Tibial artery (tissue), 4 donors: ENCODE results near the gene ACTA2.

Source experiments
- DNase-seq, 2 donors: peaks; one replicate each; pipeline ENCODE4 v3.0.0-alpha.2; 2019
- H3K27ac ChIP-seq, 2 donors: fragments of 200-600 bp; sonication (generic) in 1 of 2; 1 replicate in 1 of 2; 2 replicates in 1 of 2; pipeline ENCODE4 v1.5.1; 2018 to 2019; ENCODE audit warnings: mild to moderate bottlenecking in 1 of 2
- H3K27me3 ChIP-seq, 2 donors: fragments of 200-600 bp; sonication (generic) in 1 of 2; one replicate each; pipeline versions ENCODE4 v1.5.1 to v1.6.0; 2016 to 2019
- H3K36me3 ChIP-seq, 3 donors: fragments of 200-600 bp; sonication (generic) in 2 of 3; one replicate each; pipeline ENCODE4 v1.5.1; 2016 to 2019; ENCODE audit warnings: mild to moderate bottlenecking in 2 of 3
- H3K4me1 ChIP-seq, 4 donors: fragments of 200-600 bp; sonication (generic) in 2 of 4; 1 replicate in 3 of 4; 2 replicates in 1 of 4; pipeline ENCODE4 v1.5.1; 2016 to 2019
- H3K4me3 ChIP-seq, 2 donors: fragments of 200-600 bp; sonication (generic) in 1 of 2; 1 replicate in 1 of 2; 2 replicates in 1 of 2; pipeline ENCODE4 v1.5.1; 2018 to 2019; ENCODE audit warnings: mild to moderate bottlenecking in 2 of 2
- H3K9me3 ChIP-seq, 3 donors: fragments of 200-600 bp; sonication (generic) in 1 of 3; one replicate each; pipeline ENCODE4 v1.5.1; 2016 to 2019
- CTCF ChIP-seq, 2 experiments: fragments of 200-600 bp in 1 of 2; fragments of 450-650 bp in 1 of 2; IDR thresholded peaks; one replicate each; pipeline ENCODE4 v1.5.1; 2017 to 2019; ENCODE audit warnings: antibody characterized with exemption in 2 of 2, mild to moderate bottlenecking in 1 of 2, moderate library complexity in 1 of 2
- intact Hi-C: fragments of 100-400 bp; cut with DNase I; formaldehyde crosslinking; loops from one replicate; pipeline ENCODE4 v1.15.0; 2023; ENCODE audit warnings: low total_unique reads

The ACTA2 gene

GRCh38 chr10:88952647-88953111 lies at the start of gene ACTA2:
TSS of gene ACTA2 (minus strand) at chr10:88952773. CDS start at chr10:88948930, 3,843 bp downstream.
- H3K36me3 ChIP-seq, result peaks cover 13 to 34% (median 34%) of the 10 kb centered on the region in 3 donors
- peak; percentile 86 to 94 for DNase-seq
- H3K4me1 ChIP-seq, result peaks cover 0 to 42% (median 12%) of the 10 kb centered on the region in 4 donors
- H3K27me3 ChIP-seq, result no peaks in the 10 kb centered on the region
- intact Hi-C loops, result no loop called here
- peak within 1 kb of the TSS; percentile 68 to 72 for H3K4me3 ChIP-seq
- peak within 1 kb of the TSS; percentile 88 to 89 for H3K27ac ChIP-seq
- no peaks in the 10 kb centered on the region for H3K9me3 ChIP-seq
- TF ChIP-seq CTCF (IDR thresholded peaks at IDR 0.05), result no peak

- TF ChIP-seq CTCF (IDR thresholded peaks at IDR 0.05), result no peak
- no peak for DNase-seq
- no peaks in the 10 kb centered on the region for H3K27me3 ChIP-seq
- H3K27ac ChIP-seq, result peak overlapping the region; percentile 71 to 92
- peaks cover 9 to 16% (median 10%) of the 10 kb centered on the region in 3 donors for H3K36me3 ChIP-seq
- peak overlapping the region in 1 of 2 donors; percentile 22 for H3K4me3 ChIP-seq
- intact Hi-C loops, result no loop called here
- peaks cover 0 to 63% (median 13%) of the 10 kb centered on the region in 4 donors for H3K4me1 ChIP-seq
- no peaks in the 10 kb centered on the region for H3K9me3 ChIP-seq
Observed at GRCh38 chr10:89001729-89002072, 49.1 kb upstream of the ACTA2 start.

DNA sequence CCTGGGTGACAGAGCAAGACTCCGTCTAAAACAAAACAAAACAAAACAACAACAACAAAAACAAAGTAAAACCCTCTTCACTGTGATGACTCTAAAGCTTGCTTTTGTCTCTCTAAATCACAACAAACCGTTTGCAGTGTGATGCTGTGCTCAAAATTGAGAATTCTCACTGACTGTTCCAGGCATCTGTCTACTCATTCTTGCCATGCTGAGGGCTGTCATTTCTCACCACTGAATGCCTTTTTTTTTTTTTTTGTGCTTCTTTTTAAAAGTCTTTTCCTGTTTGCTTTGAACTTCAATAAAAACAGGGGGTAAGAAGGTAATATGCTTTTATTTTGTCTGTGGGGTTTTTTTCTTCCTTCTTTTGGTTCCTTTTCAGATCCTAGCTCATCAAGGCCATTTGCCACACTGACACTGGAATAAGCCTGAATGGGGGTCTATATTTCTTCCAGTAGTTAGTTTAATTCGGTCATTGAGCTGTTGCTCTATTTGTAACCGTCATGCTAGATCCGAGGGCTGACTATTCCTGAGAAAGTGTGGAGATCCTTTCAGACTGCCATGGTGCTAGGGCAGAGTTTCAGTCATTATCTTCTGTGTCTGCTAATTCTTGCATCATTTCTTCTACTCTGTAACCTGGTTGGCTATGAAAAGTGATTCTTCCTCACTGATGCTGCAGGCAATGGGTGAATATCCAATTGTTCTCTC lies 48.6 kb upstream of the ACTA2 start:
- no peaks in the 10 kb centered on the region for H3K9me3 ChIP-seq
- H3K27ac ChIP-seq, result peak overlapping the region; percentile 71 to 92
- H3K4me3 ChIP-seq, result peak overlapping the region; percentile 32 to 42
- no peak for TF ChIP-seq CTCF (IDR thresholded peaks at IDR 0.05)
- intact Hi-C loops, result no loop called here
- H3K27me3 ChIP-seq, result no peaks in the 10 kb centered on the region
- H3K36me3 ChIP-seq, result peaks cover 9 to 16% (median 10%) of the 10 kb centered on the region in 3 donors
- peaks cover 0 to 68% (median 13%) of the 10 kb centered on the region in 4 donors for H3K4me1 ChIP-seq
- DNase-seq, result no peak

DNA sequence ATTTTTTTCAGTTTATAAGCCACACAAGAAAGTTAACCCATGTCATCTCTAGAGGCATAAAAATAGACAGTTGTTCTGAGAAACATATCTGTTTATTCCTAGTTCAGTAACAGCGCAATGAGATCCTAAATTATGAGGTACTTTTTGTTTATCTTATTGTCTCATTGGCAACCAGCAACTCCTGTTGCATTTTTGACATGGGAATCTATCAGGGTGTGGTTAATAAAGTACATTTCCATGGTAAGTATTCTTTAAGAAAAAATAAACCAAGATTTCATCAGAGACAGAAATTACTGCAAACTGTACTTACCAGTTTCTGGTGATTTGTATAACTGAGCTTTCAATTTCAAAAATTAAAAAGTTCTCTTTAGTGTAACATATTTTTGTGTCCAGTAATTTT lies 47.1 kb upstream of the ACTA2 start:
- H3K27ac ChIP-seq, result peak overlapping the region; percentile 71 to 92
- H3K4me1 ChIP-seq, result peaks cover 0 to 82% (median 16%) of the 10 kb centered on the region in 4 donors
- intact Hi-C loops, result no loop called here

GRCh38 chr10:88996927-88997326 lies 44.4 kb upstream of the ACTA2 start:
- H3K9me3 ChIP-seq, result no peaks in the 10 kb centered on the region
- peaks cover 0 to 91% (median 16%) of the 10 kb centered on the region in 4 donors for H3K4me1 ChIP-seq
- H3K27me3 ChIP-seq, result no peaks in the 10 kb centered on the region
- peak overlapping the region; percentile 7 to 92 for H3K27ac ChIP-seq
- H3K4me3 ChIP-seq, result no peak overlapping the region
- intact Hi-C loops, result no loop called here
- no peak for DNase-seq
- H3K36me3 ChIP-seq, result no peaks in the 10 kb centered on the region
- no peak for TF ChIP-seq CTCF (IDR thresholded peaks at IDR 0.05)

More for the DNA sequence above, 47.1 kb upstream of the ACTA2 start:
- no peak for DNase-seq
- H3K27me3 ChIP-seq, result no peaks in the 10 kb centered on the region
- TF ChIP-seq CTCF (IDR thresholded peaks at IDR 0.05), result no peak
- H3K9me3 ChIP-seq, result no peaks in the 10 kb centered on the region
- peak overlapping the region; percentile 32 to 42 for H3K4me3 ChIP-seq
- peaks cover 9 to 13% (median 10%) of the 10 kb centered on the region in 3 donors for H3K36me3 ChIP-seq
